Uterus (tissue), 4 donors: Measurements from ENCODE around the gene ATP5PD. TPM values are rescaled to one million over a fixed set of nuclear protein-coding genes. Genes with fewer than 3 reads are reported as not detected.
"Not testable (repeated sequence)": the region's sequence is repeated elsewhere in the genome, so short reads cannot be mapped to it uniquely, and the experiment has no call there.

Source experiments
- DNase-seq, 2 donors: peaks; one replicate each; pipeline ENCODE4 v3.0.0-alpha.2; 2019 to 2020
- H3K27ac ChIP-seq, 2 donors: fragments of 200-600 bp; sonication (generic); 1 replicate in 1 of 2; 2 replicates in 1 of 2; pipeline ENCODE4 v1.5.1; 2016 to 2018
- H3K27me3 ChIP-seq, 2 donors: fragments of 200-600 bp; sonication (generic); one replicate each; pipeline ENCODE4 v1.5.1; 2018 to 2019; ENCODE audit warnings: control low read depth in 1 of 2
- H3K36me3 ChIP-seq, 2 donors: fragments of 200-600 bp; sonication (generic); one replicate each; pipeline ENCODE4 v1.5.1; 2019; ENCODE audit warnings: control low read depth in 1 of 2
- H3K4me1 ChIP-seq, 2 donors: fragments of 200-600 bp; sonication (generic); one replicate each; pipeline ENCODE4 v1.5.1; 2018 to 2019; ENCODE audit warnings: control low read depth in 1 of 2
- H3K4me3 ChIP-seq, 2 donors: fragments of 200-600 bp; sonication (generic); 1 replicate in 1 of 2; 2 replicates in 1 of 2; pipeline ENCODE4 v1.5.1; 2018 to 2019; ENCODE audit warnings: mild to moderate bottlenecking in 1 of 2
- H3K9me3 ChIP-seq, 2 donors: fragments of 200-600 bp; sonication (generic); one replicate each; pipeline ENCODE4 v1.5.1; 2019; ENCODE audit warnings: control low read depth in 1 of 2
- CTCF ChIP-seq, 4 experiments: fragments of 200-600 bp in 2 of 4; fragments of 450-650 bp in 2 of 4; sonication (generic) in 2 of 4; IDR thresholded peaks; one replicate each; pipeline ENCODE4 v1.5.1; 2016 to 2019; ENCODE audit warnings: antibody characterized with exemption in 4 of 4, mild to moderate bottlenecking in 2 of 4, moderate library complexity in 1 of 4
- POLR2A ChIP-seq, 2 donors: fragments of 450-650 bp; IDR thresholded peaks; one replicate each; pipeline ENCODE4 v1.6.1; 2016; ENCODE audit warnings: antibody characterized with exemption in 2 of 2, mild to moderate bottlenecking in 1 of 2, moderate library complexity in 1 of 2
- intact Hi-C: fragments of 100-400 bp; cut with DNase I; formaldehyde crosslinking; loops from one replicate; pipeline ENCODE4 v1.15.1; 2023; ENCODE audit warnings: low total_unique reads
- total RNA-seq, 4 donors: library from RNA; depleted of rRNA in 3 of 4; stranded (reverse); fragments of >200 nt in 3 of 4; gene quantifications; one replicate each; pipeline versions ENCODE4 v1.1.0 to v1.2.4, GENCODE V29; 2014 to 2023
- donor health status: DM: yes; HTN: yes; CAD: no.

Gene ATP5PD
- total RNA-seq, 4 donors from 2014 or later: 117 to 282 (median 168) TPM

GRCh38 chr17:75077072-75077495, 30.3 kb upstream of the ATP5PD start:
- Histone ChIP-seq H3K27me3 (no peaks in the 10 kb centered on the region), H3K27ac (peak overlapping the region; percentile 55 to 71), H3K4me1 (peaks cover 0 to 5% of the 10 kb centered on the region in 2 donors), H3K9me3 (no peaks in the 10 kb centered on the region), H3K36me3 (no peaks in the 10 kb centered on the region), H3K4me3 (peak overlapping the region; percentile 36 to 38)
- no peak for DNase-seq
- intact Hi-C loops: no loop called here
- TF ChIP-seq CTCF (IDR thresholded peaks at IDR 0.05) (no peak), POLR2A (IDR thresholded peaks at IDR 0.05) (no peak)

GRCh38 chr17:75075597-75076336, 29.0 kb upstream of the ATP5PD start:
- intact Hi-C loops: no loop called here
- TF ChIP-seq POLR2A (IDR thresholded peaks at IDR 0.05) (no peak), CTCF (IDR thresholded peaks at IDR 0.05) (no peak)
- H3K36me3 ChIP-seq: no peaks in the 10 kb centered on the region
- no peak overlapping the region for H3K4me3 ChIP-seq
- no peak overlapping the region for H3K27ac ChIP-seq
- no peaks in the 10 kb centered on the region for H3K27me3 ChIP-seq
- H3K9me3 ChIP-seq: no peaks in the 10 kb centered on the region
- H3K4me1 ChIP-seq: peaks cover 0 to 5% of the 10 kb centered on the region in 2 donors
- no peak for DNase-seq

DNA sequence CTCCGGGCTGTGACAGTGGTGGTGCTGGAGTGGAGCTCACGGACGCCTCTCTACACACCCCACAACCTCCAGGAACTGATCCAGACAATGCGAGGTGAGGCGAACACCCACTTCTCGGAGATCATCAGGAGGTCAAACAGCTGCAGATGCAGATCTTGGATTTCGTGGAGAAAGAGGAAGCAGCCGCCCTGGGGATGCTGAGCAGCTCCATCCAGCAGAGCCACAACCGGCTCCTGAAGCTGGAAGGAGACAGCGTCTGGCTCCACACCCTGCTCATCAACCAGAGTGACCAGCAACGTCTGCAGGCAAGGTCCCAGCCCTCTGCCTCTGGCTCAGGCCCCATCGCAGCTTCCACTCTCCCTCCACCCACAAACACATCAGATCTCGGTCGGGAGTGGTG, 27.8 kb upstream of the ATP5PD start:
- intact Hi-C loops: no loop called here
- TF ChIP-seq CTCF (IDR thresholded peaks at IDR 0.05) (no peak), POLR2A (IDR thresholded peaks at IDR 0.05) (no peak)
- Histone ChIP-seq H3K4me1 (peaks cover 0 to 5% of the 10 kb centered on the region in 2 donors), H3K9me3 (no peaks in the 10 kb centered on the region), H3K27me3 (no peaks in the 10 kb centered on the region), H3K36me3 (no peaks in the 10 kb centered on the region), H3K4me3 (no peak overlapping the region), H3K27ac (no peak overlapping the region)
- DNase-seq: no peak

DNA sequence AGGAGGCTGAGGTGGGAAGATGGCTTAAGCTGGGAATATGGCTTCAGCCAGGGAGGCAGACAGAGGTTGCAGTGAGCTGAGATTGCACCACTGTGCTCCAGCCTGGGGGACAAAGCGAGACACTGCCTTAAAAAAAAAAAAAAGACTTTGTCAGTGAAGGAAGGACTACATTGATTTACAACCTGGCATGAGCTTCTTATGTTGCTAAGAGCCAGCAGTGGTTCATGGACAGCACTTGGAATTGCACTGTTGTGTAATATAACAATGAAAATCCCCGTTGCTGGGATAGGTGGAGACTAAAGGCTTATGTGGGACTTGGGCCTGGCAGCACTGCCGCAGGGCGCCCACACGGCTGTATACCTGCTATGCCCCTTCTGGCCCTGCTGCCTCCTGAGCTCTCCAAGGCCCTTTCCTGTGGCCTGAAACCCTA, 26.9 kb upstream of the ATP5PD start:
- no peaks in the 10 kb centered on the region for H3K27me3 ChIP-seq
- TF ChIP-seq CTCF (IDR thresholded peaks at IDR 0.05) (no peak), POLR2A (IDR thresholded peaks at IDR 0.05) (peak in 1 of 2 donors; percentile 4)
- peak in 1 of 2 donors; percentile 45 for DNase-seq
- no peak overlapping the region for H3K4me3 ChIP-seq
- no peaks in the 10 kb centered on the region for H3K9me3 ChIP-seq
- intact Hi-C loops: no loop called here
- no peaks in the 10 kb centered on the region for H3K36me3 ChIP-seq
- H3K4me1 ChIP-seq: peaks cover 0 to 5% of the 10 kb centered on the region in 2 donors
- peak overlapping the region in 1 of 2 donors; percentile 26 for H3K27ac ChIP-seq

DNA sequence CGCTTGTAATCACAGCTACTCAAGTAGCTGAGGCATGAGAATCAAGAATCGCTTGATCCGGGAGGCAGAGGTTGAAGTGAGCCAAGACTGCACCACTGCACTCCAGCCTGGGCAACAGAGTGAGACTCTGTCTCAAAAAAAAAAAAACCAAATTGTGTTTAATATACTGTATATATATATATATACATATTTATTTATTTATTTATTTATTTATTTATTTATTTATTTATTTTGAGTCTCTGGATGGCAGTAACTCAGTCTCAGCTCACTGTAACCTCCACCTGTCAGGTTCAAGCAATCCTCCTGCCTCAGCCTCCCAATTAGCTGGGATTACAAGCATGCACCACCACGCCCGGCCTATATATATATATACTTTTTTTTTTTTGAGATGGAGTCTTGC, 26.1 kb upstream of the ATP5PD start:
- H3K27me3 ChIP-seq, intact Hi-C loops, H3K27ac ChIP-seq, H3K9me3 ChIP-seq, DNase-seq, H3K4me1 ChIP-seq, H3K36me3 ChIP-seq, H3K4me3 ChIP-seq: not testable (repeated sequence)

GRCh38 chr17:75071478-75072271, 24.9 kb upstream of the ATP5PD start:
- H3K27ac ChIP-seq, H3K36me3 ChIP-seq, H3K4me3 ChIP-seq, DNase-seq, H3K4me1 ChIP-seq, H3K9me3 ChIP-seq, H3K27me3 ChIP-seq, intact Hi-C loops: not testable (repeated sequence)
